Measurements from ENCODE around the gene QSOX2. TPM values are rescaled to one million over a fixed set of nuclear protein-coding genes. Genes with fewer than 3 reads are reported as not detected.

The QSOX2 gene
- 8.5 TPM for polyA plus RNA-seq (2012; ENCODE audit: missing spikeins)

- TF ChIP-seq POLR2AphosphoS5 (IDR thresholded peaks at IDR 0.05; ENCODE audit: low read depth, low read length) (no peak), POLR2A (IDR thresholded peaks at IDR 0.05; ENCODE audit: low read depth, low read length) (peak; percentile 65; the same call in 1 of the 2 replicates), TAF1 (IDR thresholded peaks at IDR 0.05; ENCODE audit: borderline replicate concordance, low read depth, low read length) (peak; percentile 83; the same call in 1 of the 2 replicates)
- FAIRE-seq (peak; percentile 95), DNase-seq (ENCODE audit: insufficient read length) (peak; percentile 75)
These were observed at the start of gene QSOX2 for GRCh38 chr9:136245219-136246150. Gene QSOX2, minus strand, starts transcription at chr9:136245812. Its CDS starts 9 bp downstream, at chr9:136245803.

DNA sequence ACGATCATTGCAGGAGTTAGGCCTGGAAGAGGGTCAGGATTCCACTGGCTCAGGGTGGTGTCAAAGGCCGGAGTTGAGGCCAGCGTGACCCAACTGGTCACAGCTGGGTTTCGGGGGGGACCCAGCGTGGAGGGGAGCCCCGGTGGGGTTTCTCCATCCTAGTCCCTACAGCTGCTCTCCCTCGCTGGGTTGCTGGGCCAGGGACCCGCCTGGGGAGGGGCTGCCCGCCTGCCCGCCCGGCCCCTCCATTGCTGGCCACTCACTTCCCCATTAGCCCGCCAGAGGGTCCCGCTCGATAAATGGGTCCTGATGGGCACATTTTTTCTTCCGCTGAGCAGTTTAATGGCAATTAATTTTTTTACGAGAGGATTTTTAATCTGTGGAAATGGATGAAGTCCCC, 49.4 kb upstream of the QSOX2 start:
- no peak for DNase-seq (ENCODE audit: insufficient read length)
- no peak for FAIRE-seq
- TF ChIP-seq POLR2AphosphoS5 (IDR thresholded peaks at IDR 0.05; ENCODE audit: low read depth, low read length) (no peak), POLR2A (IDR thresholded peaks at IDR 0.05; ENCODE audit: low read depth, low read length) (no peak), TAF1 (IDR thresholded peaks at IDR 0.05; ENCODE audit: borderline replicate concordance, low read depth, low read length) (no peak)

DNA sequence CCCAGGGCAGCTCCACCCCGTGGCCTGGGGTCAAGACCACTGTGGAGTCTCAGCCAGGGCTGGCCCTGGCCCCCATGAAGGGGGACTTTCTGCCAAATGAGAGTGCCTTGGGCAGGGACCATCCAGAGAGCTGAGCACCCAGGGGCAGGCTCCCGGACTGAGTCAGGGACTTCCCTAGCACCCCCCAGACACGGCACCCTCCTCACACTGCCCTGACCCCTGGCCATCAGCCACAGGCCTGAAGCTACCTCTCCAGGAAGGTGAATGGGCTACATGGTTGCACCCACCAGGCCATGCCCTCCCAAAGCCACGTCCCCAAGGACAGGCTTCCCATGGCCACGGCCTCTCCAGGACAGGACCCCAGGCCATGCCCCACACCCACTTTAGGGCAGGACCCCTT, 48.8 kb upstream of the QSOX2 start:
- DNase-seq (ENCODE audit: insufficient read length) (no peak), FAIRE-seq (no peak)
- TF ChIP-seq TAF1 (IDR thresholded peaks at IDR 0.05; ENCODE audit: borderline replicate concordance, low read depth, low read length), result no peak
- TF ChIP-seq POLR2A (IDR thresholded peaks at IDR 0.05; ENCODE audit: low read depth, low read length), result no peak
- TF ChIP-seq POLR2AphosphoS5 (IDR thresholded peaks at IDR 0.05; ENCODE audit: low read depth, low read length), result no peak

DNA sequence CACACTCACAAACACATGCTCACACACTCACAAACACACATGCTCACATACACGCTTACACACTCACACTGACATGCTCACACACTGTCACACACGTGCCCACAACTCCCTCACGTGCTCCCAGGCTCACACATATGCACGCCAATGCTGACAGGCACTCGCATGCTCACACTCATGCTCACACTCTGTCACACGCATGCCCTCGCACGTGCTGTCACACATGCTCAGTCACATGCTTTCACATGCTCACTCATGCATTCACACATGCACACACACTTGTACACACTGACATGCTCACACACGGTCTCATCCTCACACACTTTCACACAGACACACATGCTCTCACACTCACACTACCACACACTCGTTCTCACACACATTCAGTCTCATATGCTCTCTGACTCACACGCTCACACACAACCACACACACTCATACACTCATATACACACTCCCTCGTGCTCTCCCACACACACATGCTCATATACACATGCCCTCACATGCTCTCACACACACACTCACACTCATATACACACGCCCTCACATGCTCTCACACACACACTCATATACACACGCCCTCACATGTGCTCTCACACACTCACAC, 48.0 kb upstream of the QSOX2 start:
- no peak for FAIRE-seq
- TF ChIP-seq POLR2A (IDR thresholded peaks at IDR 0.05; ENCODE audit: low read depth, low read length), result no peak
- TF ChIP-seq TAF1 (IDR thresholded peaks at IDR 0.05; ENCODE audit: borderline replicate concordance, low read depth, low read length), result no peak
- no peak for TF ChIP-seq POLR2AphosphoS5 (IDR thresholded peaks at IDR 0.05; ENCODE audit: low read depth, low read length)
- no peak for DNase-seq (ENCODE audit: insufficient read length)

DNA sequence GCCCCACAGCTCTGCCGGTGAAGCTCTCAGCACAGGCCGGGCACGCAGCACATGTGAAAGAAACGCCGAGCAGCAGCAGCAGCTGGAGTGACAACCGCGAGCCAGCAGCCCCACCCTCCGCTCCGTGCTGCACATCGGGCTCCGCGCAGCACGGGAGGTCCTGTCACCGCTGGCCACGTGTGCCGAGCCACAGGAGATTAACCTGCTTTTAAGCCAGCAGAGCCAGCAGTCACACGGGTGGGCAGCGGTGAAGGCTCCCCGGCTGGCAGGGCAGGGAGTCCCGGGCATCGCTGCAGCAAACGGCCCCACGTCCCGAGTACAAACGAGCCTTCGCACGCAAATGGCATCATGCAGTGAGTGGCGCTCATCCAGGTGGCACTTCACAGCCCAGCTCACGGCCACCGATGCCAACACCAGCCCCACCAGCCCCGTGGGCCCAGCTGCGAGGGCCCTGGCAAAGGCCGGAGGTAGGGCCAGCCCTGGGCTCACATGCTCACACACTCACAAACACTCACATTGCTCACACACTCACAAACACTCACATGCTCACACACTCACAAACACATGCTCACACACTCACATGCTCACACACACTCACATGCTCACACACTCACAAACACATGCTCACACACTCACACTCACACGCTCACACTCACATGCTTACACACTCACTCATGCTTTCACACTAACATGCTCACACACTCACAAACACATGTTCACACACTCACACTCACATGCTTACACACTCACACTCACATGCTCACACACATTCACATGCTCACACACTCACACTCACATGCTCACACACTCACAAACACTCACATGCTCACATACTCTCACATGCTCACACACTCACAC, 47.2 kb upstream of the QSOX2 start:
- no peak for DNase-seq (ENCODE audit: insufficient read length)
- TF ChIP-seq TAF1 (IDR thresholded peaks at IDR 0.05; ENCODE audit: borderline replicate concordance, low read depth, low read length) (no peak), POLR2A (IDR thresholded peaks at IDR 0.05; ENCODE audit: low read depth, low read length) (no peak), POLR2AphosphoS5 (IDR thresholded peaks at IDR 0.05; ENCODE audit: low read depth, low read length) (no peak)
- no peak for FAIRE-seq

- TF ChIP-seq POLR2A (IDR thresholded peaks at IDR 0.05; ENCODE audit: low read depth, low read length) (no peak), POLR2AphosphoS5 (IDR thresholded peaks at IDR 0.05; ENCODE audit: low read depth, low read length) (no peak), TAF1 (IDR thresholded peaks at IDR 0.05; ENCODE audit: borderline replicate concordance, low read depth, low read length) (no peak)
- FAIRE-seq (no peak), DNase-seq (ENCODE audit: insufficient read length) (no peak)
These were observed 46.5 kb upstream of the QSOX2 start for GRCh38 chr9:136292026-136292538.

DNA sequence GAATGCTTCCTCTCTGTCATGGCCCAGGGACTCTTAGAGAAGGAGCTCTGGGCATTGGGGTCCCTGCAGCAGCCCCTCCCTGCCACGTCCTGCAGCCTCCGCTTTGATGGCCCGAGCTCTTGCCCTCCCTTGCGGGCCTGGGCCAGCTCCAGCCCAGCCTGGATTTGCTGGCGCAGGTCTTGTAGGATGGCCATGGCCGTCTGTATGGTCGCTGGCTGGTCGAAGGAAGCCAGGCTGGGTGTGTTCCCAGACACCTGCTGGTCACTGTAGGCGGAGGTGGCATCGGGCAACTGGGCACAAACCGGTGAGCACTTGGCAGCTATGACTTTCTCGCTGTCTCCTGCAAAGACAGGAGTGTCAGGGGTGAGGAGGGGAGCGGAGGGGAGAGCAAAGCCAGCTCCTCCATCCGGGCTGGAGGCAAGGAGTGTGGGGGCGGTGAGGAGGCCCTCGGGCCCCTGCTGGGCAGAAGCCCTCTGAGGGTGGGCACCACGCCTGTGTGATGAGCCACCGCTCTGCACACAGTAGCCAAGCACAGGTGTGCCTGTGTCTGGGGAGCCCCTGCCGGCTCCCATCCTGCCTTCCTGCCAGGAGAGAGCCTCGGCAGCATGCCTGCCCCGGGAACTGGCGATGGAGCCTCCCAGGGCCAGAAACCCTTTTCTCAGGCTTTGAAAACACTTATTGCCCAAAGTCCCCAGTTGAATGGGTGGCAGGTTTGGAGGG, 45.9 kb upstream of the QSOX2 start:
- TF ChIP-seq TAF1 (IDR thresholded peaks at IDR 0.05; ENCODE audit: borderline replicate concordance, low read depth, low read length) (no peak), POLR2AphosphoS5 (IDR thresholded peaks at IDR 0.05; ENCODE audit: low read depth, low read length) (no peak), POLR2A (IDR thresholded peaks at IDR 0.05; ENCODE audit: low read depth, low read length) (no peak)
- no peak for FAIRE-seq
- no peak for DNase-seq (ENCODE audit: insufficient read length)

GRCh38 chr9:136290508-136291000, 44.9 kb upstream of the QSOX2 start:
- no peak for FAIRE-seq
- no peak for TF ChIP-seq TAF1 (IDR thresholded peaks at IDR 0.05; ENCODE audit: borderline replicate concordance, low read depth, low read length)
- no peak for TF ChIP-seq POLR2A (IDR thresholded peaks at IDR 0.05; ENCODE audit: low read depth, low read length)
- no peak for TF ChIP-seq POLR2AphosphoS5 (IDR thresholded peaks at IDR 0.05; ENCODE audit: low read depth, low read length)
- DNase-seq (ENCODE audit: insufficient read length), result no peak

DNA sequence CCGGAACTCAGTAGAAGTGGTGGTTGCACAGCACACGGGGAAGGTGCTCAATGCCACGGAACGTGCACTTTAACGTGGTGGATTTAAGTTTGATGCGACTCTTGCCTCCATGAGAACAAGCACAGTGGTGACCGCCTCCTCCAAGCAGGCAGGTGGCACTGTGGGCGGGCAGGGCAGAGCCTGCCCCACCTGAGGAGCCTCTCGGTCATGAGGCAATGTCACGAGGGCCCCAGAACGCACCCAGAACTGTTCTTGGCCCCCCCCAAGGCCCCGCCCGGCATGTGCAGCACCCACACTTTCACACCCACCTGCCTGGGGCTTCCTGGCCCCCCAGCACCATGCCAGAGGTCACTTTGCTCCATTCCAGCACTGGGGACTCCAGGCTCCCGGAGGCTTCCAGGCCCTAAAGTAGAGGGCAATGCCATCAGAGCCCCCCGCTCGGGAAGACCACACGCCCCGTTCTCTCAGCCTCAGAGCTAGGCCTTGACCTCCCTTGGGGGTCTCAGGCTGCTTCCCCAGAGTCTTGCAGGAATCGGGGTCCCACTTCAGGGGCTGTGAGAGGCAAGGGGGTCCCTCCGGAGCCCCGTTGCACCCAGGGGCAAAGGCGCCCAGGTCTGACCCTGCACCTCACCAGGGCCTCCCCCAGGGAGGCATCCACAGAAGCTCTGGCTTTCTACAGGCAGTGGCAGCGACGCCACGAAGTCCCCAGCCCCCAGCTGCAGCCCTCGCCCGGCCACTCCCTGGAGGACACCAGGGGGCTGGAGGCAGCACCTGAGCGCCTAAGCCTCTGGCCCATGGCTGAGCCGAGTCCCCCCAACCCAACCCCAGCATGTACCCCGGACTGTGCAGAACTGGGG, 44.3 kb upstream of the QSOX2 start:
- FAIRE-seq (no peak), DNase-seq (ENCODE audit: insufficient read length) (no peak)
- TF ChIP-seq TAF1 (IDR thresholded peaks at IDR 0.05; ENCODE audit: borderline replicate concordance, low read depth, low read length) (no peak), POLR2A (IDR thresholded peaks at IDR 0.05; ENCODE audit: low read depth, low read length) (no peak), POLR2AphosphoS5 (IDR thresholded peaks at IDR 0.05; ENCODE audit: low read depth, low read length) (no peak)
